Amniotic epithelial cell (primary cell): ENCODE measurements around the gene PTPRN2.

ENCODE experiments used
- DNase-seq: peaks from one replicate; pipeline ENCODE4 v3.0.0-alpha.2; 2010; ENCODE audit warnings: low read depth

PTPRN2 gene

GRCh38 chr7:158400601-158401225 is 186.9 kb downstream of the PTPRN2 start:
- DNase-seq = no peak

- DNase-seq = no peak
These were observed 187.9 kb downstream of the PTPRN2 start for GRCh38 chr7:158399762-158400161.

GRCh38 chr7:158398750-158399149 is 188.9 kb downstream of the PTPRN2 start:
- DNase-seq = no peak

- DNase-seq = no peak
These were observed 189.7 kb downstream of the PTPRN2 start for GRCh38 chr7:158397885-158398284.

- no peak for DNase-seq
These were observed 190.4 kb downstream of the PTPRN2 start for GRCh38 chr7:158396982-158397862.

- no peak for DNase-seq
These were observed 191.2 kb downstream of the PTPRN2 start for GRCh38 chr7:158396301-158396905.

- no peak for DNase-seq
These were observed 191.8 kb downstream of the PTPRN2 start for GRCh38 chr7:158395780-158396278.

- DNase-seq = no peak
These were observed 192.3 kb downstream of the PTPRN2 start for GRCh38 chr7:158395349-158395748.

GRCh38 chr7:158394936-158395335 is 192.7 kb downstream of the PTPRN2 start:
- no peak for DNase-seq

GRCh38 chr7:158393926-158394625 is 193.5 kb downstream of the PTPRN2 start:
- DNase-seq = no peak

GRCh38 chr7:158392251-158392650 is 195.4 kb downstream of the PTPRN2 start:
- DNase-seq = no peak

GRCh38 chr7:158391541-158391940 is 196.1 kb downstream of the PTPRN2 start:
- DNase-seq = no peak

GRCh38 chr7:158391141-158391540 is 196.5 kb downstream of the PTPRN2 start:
- no peak for DNase-seq

GRCh38 chr7:158390460-158390859 is 197.2 kb downstream of the PTPRN2 start:
- no peak for DNase-seq

GRCh38 chr7:158389514-158390425 is 197.9 kb downstream of the PTPRN2 start:
- DNase-seq = no peak

GRCh38 chr7:158388928-158389327 is 198.7 kb downstream of the PTPRN2 start:
- no peak for DNase-seq

GRCh38 chr7:158388072-158388471 is 199.6 kb downstream of the PTPRN2 start:
- DNase-seq = no peak

GRCh38 chr7:158387546-158387891 is 200.1 kb downstream of the PTPRN2 start:
- no peak for DNase-seq

- DNase-seq = no peak
These were observed 200.6 kb downstream of the PTPRN2 start for GRCh38 chr7:158386866-158387545.

- no peak for DNase-seq
These were observed 201.3 kb downstream of the PTPRN2 start for GRCh38 chr7:158386355-158386618.
